GM12864 (cell line): Measurements from ENCODE around the gene MYO7B.

Source experiments
- DNase-seq: peaks from one replicate; pipeline ENCODE4 v3.0.0-alpha.2; 2011; ENCODE audit warnings: low read depth
- H3K4me3 ChIP-seq: 2 replicates; pipeline ENCODE4 v1.5.1; 2011; ENCODE audit warnings: mild to moderate bottlenecking, low read depth, low read length, control low read depth
- TF ChIP-seq, protein P1 (sequence below): IDR thresholded peaks from 2 replicates; pipeline ENCODE4 v1.5.1; 2011; ENCODE audit warnings: low read depth, mild to moderate bottlenecking, moderate library complexity, low read length, control low read depth, inconsistent platforms; ENCODE audit errors: missing control alignments

Gene MYO7B

DNA sequence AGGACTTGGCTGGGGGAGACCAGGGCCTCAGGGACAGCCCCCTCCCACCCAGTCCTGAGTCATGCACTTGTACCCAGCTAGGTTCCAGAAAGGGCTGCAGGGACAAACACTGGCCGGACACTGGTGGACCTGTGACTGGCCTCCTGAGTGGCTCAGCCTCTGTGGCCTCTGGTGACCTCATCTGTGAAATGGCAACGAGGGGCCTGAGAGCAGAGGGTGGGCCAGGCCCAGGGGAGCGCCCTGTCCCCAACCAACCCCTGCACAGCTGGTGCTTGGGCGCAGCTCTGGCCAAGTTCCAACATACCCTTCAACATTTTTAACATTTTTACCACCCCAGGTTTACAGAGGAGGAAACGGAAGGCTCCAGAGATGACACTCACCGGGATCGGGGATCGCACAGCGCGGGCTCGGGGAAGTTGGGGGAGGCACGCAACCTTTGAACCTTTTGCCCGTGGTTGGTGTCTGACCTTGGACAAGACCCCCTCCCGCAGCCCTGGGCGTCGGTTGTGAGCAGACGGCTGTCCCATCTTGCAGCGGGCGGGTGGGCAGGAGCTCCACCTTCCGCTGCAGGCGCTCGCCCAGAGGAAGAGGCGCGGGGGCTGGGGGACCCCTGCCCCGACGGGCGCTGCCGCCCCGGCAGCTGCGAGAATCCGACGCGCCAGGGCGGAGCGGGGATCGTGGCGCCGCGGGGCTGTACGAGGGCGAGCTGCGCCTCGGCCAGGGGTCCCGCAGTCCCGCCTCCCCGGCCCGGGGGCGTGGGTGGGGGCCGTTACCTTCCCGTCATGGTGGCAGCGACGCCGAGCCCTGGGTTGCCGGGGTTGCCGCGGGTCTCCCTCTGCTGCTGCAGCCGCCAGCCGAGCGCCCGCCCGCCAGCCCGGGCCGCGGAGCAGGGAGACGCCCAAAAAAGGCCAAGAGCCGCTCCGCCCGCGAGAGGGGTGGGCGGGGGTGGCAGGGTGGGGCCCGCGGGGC is 139.0 kb downstream of the MYO7B start:
- no peak for DNase-seq
- TF ChIP-seq, protein P1, sequence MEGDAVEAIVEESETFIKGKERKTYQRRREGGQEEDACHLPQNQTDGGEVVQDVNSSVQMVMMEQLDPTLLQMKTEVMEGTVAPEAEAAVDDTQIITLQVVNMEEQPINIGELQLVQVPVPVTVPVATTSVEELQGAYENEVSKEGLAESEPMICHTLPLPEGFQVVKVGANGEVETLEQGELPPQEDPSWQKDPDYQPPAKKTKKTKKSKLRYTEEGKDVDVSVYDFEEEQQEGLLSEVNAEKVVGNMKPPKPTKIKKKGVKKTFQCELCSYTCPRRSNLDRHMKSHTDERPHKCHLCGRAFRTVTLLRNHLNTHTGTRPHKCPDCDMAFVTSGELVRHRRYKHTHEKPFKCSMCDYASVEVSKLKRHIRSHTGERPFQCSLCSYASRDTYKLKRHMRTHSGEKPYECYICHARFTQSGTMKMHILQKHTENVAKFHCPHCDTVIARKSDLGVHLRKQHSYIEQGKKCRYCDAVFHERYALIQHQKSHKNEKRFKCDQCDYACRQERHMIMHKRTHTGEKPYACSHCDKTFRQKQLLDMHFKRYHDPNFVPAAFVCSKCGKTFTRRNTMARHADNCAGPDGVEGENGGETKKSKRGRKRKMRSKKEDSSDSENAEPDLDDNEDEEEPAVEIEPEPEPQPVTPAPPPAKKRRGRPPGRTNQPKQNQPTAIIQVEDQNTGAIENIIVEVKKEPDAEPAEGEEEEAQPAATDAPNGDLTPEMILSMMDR, result no peak
- H3K4me3 ChIP-seq, result no peak overlapping the region

DNA sequence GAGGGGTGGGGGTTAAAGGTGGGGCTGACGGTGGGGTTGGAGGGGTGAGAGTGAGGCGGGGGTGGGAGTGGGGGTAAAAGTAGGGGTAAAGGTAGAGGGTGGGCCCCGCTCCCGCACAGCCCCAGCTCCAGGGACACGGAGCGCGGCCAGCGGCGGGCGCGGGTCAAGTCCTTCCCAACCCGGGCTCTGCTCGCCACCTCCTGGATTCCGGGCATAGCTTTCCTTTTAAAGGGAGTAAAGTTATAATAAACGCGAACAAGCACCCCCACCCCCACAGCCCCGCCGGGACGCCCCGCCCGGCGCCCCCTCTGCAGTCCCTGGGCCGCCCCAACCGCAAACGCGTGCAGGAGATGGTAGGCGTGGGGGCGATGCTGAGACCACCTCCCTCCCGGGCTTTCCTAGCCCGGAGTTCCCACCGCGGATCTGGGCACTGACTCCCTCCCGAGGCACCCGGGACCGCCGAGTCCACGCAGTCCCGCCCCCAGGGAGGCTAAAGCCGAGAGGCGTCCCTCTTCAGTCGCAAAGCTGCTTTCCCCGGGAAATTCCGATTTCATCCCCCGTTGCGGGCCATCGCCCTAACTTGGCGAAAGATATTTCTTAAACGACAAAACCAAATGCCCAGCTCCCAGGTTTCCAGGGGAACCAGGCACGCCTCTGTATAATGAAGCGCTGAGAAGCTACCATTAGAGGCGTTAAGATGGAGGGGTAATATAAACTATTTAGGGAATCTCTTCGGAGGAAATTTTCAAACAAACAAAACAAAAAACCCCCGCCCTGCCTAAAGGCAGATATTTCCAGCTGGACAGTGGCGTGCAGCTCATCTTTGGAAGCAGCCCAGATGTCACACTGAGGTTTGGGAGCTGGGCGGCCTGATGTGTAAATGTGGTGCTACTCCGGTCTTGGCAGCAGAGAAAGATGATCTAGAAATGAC is 140.1 kb downstream of the MYO7B start, which contains the start of gene LIMS2:
Gene LIMS2, minus strand, starts transcription at position 200 of the 931 bp plus-strand sequence. CDS start 506 bp downstream, outside the sequence.
- no peak for DNase-seq
- no peak within 1 kb of the TSS for H3K4me3 ChIP-seq
- TF ChIP-seq, protein P1, result no peak

DNA sequence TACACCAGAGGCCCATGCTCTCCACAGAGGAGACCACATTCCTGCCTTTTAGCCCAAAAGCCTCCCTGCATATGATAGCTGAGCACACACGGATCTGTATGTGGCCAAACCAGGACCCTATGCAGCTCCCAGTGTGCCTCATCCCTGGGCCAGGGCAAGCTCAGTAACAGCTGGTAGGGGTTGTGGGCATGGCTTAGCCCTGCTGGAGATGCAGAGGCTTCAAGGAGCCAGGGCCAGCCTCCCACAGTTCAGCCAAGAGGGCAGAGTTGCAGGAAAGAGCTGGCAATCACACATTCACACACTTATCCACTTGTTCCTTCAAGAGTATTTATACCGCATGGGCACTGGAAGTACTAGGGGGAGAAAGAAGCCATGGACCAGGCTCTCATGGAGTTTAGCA is 141.4 kb downstream of the MYO7B start:
- H3K4me3 ChIP-seq, result no peak overlapping the region
- TF ChIP-seq, protein P1, result no peak
- no peak for DNase-seq

DNA sequence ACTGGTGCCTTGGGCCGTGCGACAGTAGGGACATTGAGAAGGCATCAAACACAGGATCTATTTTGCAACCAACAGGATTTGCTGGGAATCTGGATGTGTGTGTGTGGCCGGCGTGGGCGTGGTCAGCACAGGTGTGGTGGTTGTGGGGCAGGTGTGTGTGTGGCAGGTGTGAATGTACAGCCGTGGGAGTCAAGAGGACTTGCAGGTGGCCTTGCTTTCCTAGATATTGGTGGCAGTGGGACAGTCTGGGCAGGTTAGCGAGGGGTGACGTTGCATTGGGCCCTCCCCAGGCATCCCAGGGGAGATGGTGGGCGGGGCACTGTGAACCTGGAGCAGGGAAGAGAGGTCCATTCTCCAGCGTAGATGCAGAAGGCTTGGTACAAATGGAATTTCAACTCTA is 143.0 kb downstream of the MYO7B start:
- DNase-seq, result no peak
- TF ChIP-seq, protein P1, result no peak

DNA sequence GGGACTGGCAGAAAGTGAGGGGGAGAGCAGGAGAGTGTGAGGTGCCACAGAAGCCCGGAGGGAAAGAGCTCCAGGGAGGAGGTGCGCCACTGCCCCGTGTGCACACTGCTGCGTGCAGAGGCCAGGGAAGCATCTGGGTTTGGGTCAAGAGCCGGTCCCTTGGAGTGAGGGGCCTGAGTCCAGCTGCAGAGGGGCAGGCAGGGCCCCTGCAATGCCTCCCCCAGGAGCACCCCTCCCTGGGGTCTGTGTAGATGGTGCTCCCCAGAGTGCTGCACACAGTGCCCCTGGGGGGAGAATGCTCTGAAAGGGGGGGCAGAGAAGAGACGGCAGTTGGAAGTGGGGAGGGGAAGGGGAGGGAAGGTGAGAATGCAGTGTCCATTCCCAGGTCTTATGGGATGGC is 143.5 kb downstream of the MYO7B start:
- H3K4me3 ChIP-seq, result no peak overlapping the region
- DNase-seq, result no peak
- TF ChIP-seq, protein P1, result no peak

More for the DNA sequence above, 143.0 kb downstream of the MYO7B start:
- H3K4me3 ChIP-seq, result no peak overlapping the region

DNA sequence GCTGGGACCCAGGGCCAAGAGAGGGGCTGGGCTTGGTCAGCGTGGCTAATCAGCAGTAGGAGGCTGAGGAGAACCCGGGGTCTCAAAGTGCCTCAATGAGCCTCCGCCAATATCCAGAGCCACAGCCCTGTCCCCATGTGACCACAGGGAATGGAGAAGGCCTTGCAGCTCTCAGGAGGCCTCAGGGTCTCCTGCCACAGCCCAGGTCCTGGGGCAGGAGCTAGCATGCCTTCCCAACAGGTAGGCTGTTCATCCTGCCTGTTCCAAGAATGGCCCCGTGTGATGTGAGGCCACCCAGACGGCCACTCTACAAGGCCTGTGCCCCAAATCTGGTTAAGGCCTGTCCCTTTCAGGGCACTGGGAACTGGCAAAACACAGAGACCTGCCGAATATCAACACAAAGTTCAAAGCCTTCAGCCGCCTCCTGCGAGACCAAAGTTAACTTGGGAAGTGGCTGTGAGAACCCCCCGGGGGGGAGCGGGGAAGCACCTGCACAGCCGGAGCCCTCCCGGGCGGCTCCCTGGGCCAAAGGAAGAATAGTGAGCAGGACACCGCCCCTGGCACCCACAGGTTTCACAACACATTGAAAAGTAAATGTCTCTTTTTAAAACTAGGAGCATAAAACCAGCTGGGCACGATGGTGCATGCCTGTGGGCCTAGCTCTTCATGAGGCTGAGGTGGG is 144.3 kb downstream of the MYO7B start:
- TF ChIP-seq, protein P1, result no peak
- H3K4me3 ChIP-seq, result no peak overlapping the region
- no peak for DNase-seq
